GM18907 (cell line): Measurements from ENCODE around the gene APCDD1.

ENCODE experiments used
- ATAC-seq: cut with Tn5 transposase; IDR thresholded peaks from one replicate; pipeline ENCODE4 v1.9.1; 2021; ENCODE audit warnings: mild to moderate bottlenecking, moderate library complexity; ENCODE audit not compliant: unreplicated experiment

Gene APCDD1

DNA sequence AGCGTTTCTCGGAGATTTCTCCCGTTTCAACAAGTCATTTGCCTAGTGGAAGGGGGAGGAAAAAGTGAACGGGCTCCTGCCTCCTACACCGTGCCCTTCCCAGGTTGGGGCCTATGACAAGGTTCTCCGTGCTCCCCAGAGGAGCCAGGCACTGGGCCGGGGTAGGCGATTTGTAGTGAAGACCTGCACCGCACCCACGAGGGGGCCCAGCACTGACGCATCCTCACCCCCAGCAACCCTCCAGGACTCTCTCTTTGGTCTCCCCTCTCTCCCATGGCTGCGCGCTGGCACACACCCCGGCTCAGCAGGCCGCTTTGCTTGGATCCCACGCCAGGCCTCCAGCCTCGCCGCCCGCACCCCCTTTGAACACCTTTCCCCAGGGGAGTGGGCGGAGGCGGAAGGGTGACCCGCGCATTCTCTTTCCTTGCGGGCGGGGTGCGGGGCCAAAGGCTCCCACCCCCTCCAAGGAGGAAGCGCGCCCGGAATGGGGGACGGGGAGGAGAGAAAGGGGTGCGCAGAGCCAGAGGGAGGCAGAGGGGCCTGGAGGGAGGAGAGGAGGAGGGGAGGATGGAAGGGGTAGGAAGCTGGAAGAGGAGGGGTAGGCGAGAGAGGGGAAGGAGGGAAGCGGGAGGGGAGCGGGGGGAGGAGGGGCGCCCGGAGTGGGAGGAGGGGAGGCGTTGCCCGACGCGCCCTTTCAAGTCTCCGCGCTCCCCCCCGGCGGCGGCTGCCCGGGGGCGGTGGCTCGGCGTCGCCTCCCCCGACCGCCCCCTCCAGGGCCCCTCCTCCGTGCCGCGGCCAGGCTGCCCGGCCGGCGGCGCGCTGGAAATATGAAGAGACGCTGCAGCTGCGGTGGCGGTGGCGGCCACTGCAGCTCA lies at the start of gene APCDD1:
TSS of gene APCDD1 (plus strand) at position 830 of the 875 bp plus-strand sequence. CDS start 347 bp downstream, outside the sequence.
- no peak for ATAC-seq

DNA sequence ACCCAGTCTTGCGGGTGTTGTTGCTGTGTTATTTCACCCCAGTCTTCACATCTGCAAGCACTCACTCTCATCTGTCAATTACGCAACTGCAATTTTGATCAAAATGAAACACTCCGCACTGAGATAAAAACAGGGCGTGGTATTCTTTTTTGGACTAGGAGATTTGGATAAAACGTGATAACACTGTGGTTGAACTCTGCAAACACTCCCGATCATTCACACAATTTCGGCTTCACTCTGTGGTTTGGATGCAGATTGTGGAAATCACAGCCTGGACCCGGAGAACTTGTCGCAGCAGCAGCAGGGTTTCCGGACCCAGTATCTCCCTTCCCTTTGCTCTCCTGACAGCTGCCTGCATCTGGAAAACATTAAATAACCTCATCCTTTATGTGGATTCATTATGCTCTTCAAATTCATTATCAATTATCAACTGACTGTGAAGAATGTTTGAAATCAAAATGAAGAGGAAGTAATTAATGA lies 49.4 kb upstream of the APCDD1 start:
- ATAC-seq, result no peak

DNA sequence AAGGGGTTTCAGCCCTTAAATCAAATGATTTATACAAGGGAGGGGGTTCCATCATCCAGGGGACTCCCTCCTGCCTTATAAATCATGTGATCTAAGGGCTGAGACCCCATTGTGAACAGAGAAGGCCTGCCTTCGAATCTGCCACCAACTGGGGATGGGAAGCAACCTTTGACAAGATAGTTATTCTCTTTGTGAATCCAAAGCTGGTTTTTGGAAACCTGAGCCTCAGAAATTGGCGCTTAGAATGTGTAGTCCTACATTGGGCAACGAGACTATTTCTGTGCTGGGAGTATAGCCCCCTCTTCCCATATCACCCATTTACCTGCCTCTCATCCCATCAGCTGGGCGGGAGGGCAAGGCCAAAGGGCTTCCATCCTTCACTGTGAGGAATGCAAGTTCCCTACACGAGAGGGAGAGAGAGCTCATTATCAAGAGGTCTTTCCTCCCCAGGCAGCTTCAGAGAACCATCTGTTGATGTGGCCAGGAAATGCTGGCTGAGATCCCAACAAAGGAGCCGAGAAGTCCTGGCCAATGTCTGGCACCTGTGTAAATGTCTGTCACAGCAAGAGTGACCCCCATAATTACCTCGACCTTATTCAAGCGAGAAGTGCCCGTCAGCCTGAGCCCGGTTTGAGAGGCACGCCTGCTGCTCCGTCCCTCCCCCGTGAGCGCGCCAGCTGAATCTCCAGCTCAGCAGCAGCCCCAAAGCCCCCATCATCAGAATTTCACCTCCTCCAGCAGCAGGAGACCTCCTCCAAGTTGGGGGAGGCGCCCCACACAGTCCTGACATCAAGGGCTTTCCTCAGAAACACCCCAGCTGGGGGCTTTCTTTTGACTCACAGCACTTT lies 48.4 kb upstream of the APCDD1 start:
- no peak for ATAC-seq

DNA sequence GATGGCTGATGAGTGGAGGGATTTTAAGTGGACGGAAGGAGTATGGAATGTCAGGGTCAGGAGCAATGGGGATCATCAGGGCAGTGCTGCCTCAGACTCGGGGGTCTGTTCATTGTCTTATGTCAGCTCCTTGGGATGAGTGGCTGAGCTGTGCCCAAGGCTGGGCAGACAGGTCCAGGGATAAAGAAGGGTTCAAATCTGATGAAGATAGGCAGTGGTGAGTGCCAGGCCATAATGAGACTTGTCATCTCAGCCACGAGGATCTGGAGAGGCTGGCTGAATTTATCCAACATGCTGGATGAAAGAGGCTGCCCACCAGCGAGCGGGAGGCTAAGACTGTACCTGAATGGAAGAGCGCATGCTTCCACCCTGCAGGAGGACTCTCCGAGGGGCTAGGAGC lies 46.3 kb upstream of the APCDD1 start:
- no peak for ATAC-seq

DNA sequence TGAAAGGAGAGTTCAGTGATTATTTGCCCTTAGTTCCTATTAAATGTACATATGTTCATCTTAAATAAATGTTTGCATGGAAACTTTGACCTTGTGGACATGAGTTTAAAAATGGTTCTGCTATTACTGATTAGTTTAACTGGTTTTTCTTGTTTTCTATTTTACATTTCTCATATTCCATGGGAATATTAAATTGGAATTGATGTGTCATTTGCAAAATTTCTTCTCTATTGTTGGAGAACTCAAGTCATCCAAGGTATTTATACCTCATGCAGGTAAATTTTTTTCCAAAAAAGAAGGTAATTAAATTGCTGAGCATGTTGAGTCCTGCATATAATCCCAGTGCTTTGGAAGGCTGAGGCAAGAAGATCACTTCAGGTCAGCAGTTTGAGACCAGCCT lies 45.4 kb upstream of the APCDD1 start:
- no peak for ATAC-seq

DNA sequence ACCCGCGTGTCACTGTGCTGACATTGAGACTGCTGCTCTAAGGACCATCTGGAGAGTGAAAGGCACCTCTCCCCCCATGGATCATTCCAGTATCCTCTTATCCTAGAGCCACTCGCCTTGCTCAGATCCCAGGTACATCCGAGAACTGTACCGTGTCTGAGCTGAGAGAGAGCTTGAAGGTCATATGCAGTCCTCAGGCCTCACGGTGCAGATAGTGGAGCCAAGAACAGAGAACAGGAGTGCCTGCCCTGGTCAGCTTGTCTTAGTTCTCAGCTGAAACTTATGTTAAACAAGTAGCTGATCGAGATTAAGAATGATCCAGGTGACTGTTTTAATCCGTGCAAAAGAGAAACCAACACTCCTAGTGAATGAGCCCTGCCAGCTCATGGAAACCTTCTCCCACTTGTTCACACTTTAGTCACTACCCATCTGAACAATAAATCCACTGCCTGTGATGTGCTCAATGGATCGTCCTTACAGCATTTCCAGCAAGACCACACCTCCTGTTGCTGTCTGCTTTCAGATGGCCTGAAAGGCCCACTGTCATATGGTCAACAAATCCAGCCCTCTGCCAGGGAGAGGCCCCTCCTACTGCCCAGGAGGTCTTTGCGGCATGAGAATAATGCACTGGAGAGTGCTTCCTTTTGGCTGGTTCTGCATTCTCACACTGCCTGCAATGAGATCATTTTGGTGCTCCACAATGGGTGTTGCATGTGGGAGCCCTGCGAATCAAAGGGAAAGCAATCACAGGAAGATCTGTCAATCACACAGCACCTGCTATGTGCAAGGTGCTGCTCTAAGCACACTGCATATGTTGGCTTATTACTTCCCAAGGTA lies 43.7 kb upstream of the APCDD1 start:
- no peak for ATAC-seq

DNA sequence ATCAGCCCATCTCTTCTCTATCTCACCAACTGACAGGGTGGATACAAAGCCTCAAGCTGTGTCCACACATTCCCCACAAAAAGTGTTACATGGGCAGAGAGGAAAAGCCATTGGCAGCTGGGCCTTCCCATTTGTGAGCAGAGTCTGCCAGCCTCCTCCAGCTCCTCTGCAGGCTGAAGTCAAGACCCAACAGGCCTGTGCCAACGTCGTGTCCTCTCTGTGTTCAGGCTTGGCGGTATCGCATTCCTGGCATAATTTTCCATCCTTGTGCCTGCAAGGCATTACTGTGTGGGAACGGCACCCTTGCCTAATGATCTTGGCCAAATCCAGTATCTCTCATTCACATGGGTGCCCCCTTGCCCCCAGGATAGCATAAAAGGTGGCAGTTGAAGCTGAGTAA lies 41.5 kb upstream of the APCDD1 start:
- ATAC-seq, result no peak

DNA sequence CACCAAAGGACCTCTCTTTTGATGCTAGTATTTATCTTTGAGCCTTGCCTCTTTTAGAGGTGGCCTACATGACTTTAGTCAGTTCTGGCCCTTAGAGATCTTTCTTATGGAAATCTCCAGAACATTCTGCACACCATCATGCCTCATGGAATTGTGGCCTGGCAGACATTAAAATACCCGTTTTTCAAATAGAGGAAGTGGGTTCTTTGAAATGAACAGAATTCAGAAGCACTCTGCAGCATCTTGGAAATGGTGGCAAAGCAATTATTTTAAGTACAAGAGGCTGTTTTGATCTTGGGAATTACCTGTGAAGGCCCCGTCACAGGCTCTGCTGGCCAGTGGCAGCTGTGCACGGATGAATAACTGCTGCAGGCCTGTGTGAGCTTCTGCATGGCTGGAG lies 40.7 kb upstream of the APCDD1 start:
- no peak for ATAC-seq

DNA sequence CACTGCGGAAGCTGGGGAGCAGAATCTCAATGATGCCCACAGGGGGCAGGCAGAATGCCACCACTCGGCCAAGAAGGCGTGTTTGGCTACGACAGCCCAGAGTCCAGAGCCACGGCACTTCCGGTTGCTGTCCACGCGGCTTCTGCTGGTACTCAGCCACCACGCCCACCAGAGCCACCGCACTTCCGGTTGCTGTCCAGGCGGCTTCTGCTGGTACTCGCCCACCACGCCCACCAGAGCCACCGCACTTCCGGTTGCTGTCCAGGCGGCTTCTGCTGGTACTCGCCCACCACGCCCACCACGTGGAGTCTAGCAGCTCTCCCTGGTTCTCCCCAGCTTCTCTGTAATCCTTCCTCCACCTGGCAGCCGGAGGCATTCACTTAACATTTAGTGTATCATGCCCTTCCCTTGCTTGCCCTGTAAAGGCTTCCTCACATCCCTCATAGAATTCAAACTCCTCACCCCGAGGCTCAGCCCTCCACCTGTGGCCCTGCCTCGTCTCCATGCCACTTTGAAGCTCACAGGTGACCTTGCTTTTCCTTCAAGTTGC lies 40.1 kb upstream of the APCDD1 start:
- no peak for ATAC-seq

DNA sequence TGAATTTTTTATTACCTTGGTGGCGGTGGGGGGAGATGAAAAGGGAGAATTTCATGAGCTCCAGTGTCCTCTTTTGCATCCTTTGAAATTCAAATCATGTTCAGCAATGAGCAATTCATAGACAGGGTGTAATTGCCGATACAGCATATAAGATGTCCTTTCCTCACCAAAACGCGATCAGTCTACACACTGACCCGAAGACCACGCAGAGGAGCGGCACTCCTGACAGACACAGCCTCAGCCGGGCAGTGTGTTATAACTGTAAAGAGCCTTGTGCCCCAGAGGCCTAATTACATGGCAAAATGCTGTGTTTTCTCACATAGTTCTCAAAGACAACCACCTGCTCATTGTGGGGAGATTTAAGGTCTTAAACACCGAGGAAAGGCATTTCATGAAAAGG lies 38.4 kb upstream of the APCDD1 start:
- no peak for ATAC-seq

DNA sequence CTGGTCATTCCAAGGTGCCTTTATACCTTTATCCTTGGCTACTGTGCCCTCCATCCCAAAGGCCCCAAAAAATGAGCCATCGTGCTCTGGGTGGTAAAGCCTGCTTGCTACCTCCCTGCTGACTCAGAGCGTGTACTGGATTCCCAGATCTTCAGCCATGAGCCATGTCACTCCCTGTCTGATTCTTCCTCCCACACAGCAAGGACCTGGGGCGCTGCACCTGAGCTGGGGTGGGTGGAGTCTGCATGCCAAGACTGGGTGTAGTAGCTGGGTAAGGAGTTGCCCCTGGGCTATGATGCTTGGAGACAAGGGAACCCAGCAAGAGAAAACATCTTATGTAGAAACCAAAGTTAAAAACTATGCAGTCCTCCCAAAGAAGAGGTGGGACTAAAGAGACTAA lies 37.2 kb upstream of the APCDD1 start:
- no peak for ATAC-seq

DNA sequence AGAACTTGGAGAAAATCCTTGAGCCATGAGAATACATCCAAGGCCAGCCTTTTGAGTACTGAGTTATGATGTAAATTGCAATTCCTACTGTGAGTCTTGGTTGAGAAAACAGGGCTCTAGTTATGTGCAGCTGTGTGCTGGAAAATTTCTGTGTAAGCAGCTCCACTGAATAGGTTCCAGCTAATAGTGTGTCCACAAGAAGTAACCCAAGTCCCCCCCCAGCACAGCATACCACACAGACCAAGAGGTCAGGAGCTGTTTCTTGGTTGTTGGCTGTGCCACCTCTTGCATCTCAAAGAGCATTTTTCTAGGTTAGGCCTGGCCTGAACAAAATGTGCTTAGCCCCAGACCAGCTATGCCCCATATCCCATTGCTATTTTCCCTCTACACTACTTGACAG lies 36.8 kb upstream of the APCDD1 start:
- ATAC-seq, result no peak

DNA sequence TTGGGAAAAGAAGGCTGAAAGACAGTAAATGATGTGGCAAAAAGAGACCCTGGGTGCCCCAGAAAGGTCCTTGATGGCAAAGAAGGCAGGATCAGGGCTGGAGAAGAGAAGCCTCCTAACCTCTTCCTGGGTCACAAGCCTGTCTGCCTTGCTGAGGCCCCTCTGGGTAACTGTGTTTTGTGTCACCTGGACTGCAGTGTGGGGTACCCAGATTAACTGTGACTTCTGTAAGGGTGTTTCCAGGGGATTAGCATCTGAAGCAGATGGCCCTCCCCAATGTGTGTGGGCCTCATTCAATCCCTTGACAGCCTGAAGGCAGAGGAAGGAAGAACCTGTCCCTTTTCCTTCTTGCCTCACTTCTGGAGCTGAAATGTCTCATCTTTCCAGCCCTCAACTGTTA lies 35.6 kb upstream of the APCDD1 start:
- no peak for ATAC-seq

DNA sequence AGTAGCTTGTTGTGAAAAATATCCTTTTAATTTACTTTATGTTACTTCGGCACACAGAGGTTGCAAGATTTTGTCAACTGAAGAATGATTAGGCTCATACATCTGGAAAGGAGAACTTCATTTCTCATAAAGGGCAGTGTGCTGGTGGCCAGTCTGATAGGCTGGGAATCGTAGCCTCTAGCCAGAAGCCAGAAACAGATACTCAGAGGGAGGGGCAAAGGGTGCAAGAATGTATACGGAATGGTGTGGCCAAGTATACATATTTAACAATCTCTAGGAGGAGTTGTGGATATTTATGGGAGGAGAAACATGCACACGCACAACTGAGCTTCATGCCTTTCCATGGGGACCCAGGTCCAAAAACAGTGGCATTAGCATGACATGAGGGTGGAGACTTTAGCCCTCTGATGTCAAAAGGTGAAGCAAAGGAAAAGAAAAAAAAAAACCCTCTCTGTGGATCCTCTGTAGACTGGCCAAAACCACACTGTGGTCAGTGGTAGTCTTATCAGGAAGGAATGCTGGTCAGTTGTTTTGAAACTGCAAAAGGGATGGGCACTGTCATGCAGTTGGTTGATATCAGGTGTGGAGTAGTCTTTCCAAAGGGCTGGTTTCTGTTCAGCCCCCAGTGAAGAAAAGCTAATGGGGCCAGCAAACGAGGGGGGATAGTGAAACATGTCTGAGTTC lies 34.9 kb upstream of the APCDD1 start:
- ATAC-seq, result no peak

DNA sequence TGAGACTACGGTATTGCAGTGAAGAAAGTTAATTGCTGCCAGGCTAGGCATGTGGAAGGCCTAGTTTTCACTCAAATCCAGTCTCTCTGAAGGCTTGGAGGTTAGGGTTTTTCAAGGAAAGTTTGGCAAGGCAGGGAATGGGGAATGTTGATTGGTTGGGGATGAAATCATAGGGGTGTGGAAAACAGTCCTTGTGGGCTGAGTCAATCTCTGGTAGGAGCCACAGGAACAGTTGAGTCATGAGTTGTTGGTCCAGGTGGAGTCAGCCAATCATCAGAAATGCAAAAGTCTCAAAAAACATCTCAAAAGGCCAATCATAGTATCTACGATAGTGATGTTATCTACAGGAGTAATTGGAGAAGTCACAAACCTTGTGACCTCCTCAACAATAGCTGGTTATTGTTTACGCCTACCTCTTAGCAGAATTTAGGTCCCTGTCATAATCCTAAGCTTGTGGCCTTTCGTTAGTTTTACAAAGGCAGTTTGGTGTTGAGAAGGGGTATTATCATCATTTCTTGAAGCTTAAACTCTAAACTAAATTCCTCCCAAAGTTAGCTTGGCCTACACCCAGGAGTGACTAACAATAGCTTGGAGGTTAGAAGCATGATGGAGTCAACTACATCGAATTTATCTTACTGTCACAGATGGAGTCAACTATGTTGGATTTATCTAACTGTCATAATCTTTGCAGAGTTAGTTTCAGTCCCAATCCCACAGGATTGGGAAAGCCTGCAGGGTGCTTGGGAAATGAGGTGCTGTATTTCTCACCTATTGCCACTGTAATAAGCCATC lies 33.7 kb upstream of the APCDD1 start:
- ATAC-seq, result no peak

DNA sequence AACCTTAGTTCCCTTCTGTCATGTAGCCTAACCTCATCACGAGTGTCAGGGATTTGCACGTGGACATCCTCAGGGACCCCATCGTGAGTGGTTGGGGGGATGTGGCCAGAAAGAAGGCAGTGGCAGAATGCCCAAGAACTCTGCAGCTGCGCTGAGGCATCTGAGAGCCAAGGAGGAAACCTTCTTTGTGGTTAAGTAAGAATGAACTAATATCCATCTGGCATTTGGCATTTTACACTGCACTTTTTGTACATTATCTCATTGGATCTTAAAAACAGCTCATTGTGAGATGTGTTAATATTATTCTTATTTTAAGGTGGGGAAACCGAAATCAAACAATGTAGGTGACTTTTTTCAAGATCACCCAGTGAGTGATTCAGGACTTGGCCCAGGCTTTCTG lies 32.6 kb upstream of the APCDD1 start:
- ATAC-seq, result no peak

DNA sequence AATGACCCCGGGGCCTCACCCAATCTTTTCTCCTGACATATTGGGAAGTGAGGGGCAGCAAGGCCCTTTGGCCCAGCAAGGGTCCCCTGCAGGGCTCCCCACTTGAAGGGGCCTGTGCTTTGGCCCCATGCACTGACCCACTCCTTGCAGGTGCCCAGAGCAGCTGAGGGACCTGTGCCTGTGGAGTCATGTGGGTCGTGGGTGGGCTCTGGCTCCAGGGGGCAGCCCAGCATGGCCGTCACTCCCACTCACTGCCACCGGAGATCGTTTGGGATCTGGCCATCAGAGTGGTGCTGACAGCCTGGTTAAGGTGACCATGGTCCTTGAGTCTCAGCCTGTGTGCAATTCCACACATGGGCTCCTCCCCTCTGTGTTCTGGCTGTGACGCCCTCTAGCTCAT lies 31.7 kb upstream of the APCDD1 start:
- no peak for ATAC-seq

DNA sequence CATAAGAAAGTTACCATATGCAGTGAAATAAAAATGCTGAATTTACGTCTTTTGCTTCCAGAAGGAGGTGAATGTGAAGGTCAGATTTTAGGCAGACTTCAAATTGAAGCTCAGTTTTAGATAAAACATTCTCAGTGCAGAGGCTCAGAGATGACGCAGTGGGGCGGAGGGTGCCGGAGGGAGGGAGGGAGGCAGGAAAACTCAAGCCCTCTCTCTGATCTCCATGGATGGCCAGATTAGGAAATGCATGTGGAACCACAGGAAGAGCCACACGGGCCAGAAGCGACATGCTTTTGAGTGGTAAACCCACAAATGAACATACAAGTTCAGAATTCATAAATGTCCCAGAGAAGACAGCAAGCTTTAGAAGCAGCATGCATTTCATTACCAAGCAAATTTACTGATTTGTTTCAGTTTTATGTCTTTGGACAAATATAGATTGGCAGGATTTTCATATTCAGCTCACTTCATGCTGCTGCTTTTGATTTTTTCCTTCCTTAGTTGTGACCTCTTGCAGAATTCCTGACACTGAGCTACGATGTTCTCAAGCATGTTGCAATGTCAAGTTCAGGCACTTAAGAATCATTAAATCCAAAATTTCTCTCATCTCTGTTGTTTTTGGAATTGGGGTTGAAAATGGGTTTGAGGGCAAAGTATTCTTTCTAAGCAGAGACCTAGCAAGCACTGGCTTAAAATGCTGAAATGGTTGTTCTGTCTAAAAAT lies 29.7 kb upstream of the APCDD1 start:
- ATAC-seq, result no peak

DNA sequence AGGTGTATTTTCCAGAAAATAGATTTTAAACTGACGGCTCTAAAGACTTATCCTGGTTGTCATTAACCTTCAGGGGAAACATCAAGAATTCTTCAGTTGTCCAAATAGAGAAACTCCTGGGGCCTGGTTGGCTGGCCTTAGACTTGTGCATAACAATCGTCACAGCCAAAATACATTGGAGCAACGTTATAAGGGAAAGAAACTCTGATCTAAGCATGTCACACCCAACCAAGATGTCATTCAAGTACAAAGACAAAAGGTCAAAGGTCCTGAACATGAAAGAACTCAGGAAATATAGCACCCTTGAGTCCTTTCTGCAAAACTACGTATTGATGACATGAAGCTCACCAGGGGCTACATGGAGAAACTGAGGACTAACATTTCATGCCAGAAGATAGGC lies 23.8 kb upstream of the APCDD1 start:
- no peak for ATAC-seq
